CD14-positive monocyte (primary cell): ENCODE results near the gene RYR3. TPM values are rescaled to one million over a fixed set of nuclear protein-coding genes. Genes with fewer than 3 reads are reported as not detected.
A peak's percentile ranks its signal among the peaks of the same experiment; 100 is the strongest.

ENCODE experiments used
- DNase-seq, 3 donors: peaks; one replicate each; pipeline ENCODE4 v3.0.0-alpha.2; 2011 to 2022
- H2AFZ ChIP-seq: 2 replicates; pipeline ENCODE4 v1.6.0; 2012; ENCODE audit warnings: mild to moderate bottlenecking, low read depth, low read length, inconsistent platforms; ENCODE audit not compliant: insufficient read depth, poor library complexity, severe bottlenecking
- H3K27ac ChIP-seq, 2 donors: 1 replicate in 1 of 2; 2 replicates in 1 of 2; pipeline ENCODE4 v1.5.1; 2012 to 2013; ENCODE audit warnings: low read length in 2 of 2, control low read depth in 1 of 2, inconsistent platforms in 1 of 2, low read depth in 1 of 2, mild to moderate bottlenecking in 1 of 2
- H3K27me3 ChIP-seq, 2 donors: one replicate each; pipeline versions ENCODE4 v1.6.0 to v1.6.1; 2011 to 2013; ENCODE audit warnings: low read length in 2 of 2; ENCODE audit not compliant: control insufficient read depth in 2 of 2, insufficient read depth in 2 of 2
- H3K36me3 ChIP-seq, 2 donors: replicated peaks in 1 of 2; 1 replicate in 1 of 2; 2 replicates in 1 of 2; pipeline versions ENCODE4 v1.5.1 to v1.6.1; 2012 to 2013; ENCODE audit warnings: low read length in 2 of 2, control low read depth in 1 of 2, inconsistent platforms in 1 of 2, mild to moderate bottlenecking in 1 of 2; ENCODE audit not compliant: insufficient read depth in 2 of 2, control insufficient read depth in 1 of 2
- H3K4me1 ChIP-seq, 2 donors: 1 replicate in 1 of 2; 2 replicates in 1 of 2; pipeline versions ENCODE4 v1.5.1 to v1.6.1; 2012 to 2013; ENCODE audit warnings: low read length in 2 of 2, control low read depth in 1 of 2, inconsistent platforms in 1 of 2, mild to moderate bottlenecking in 1 of 2, moderate library complexity in 1 of 2; ENCODE audit not compliant: insufficient read depth in 2 of 2, control insufficient read depth in 1 of 2
- H3K4me2 ChIP-seq: replicated peaks from 2 replicates; pipeline ENCODE3; 2012; ENCODE audit warnings: low read length, moderate library complexity, mild to moderate bottlenecking; ENCODE audit not compliant: poor library complexity, severe bottlenecking; ENCODE audit errors: extremely low read depth
- H3K4me3 ChIP-seq, 3 experiments: fragments of 200-600 bp in 1 of 3; sonication (generic) in 1 of 3; replicated peaks in 1 of 3; 1 replicate in 2 of 3; 2 replicates in 1 of 3; pipeline ENCODE4 v1.5.1; 2011 to 2013; ENCODE audit warnings: low read length in 3 of 3, mild to moderate bottlenecking in 3 of 3, control low read depth in 2 of 3, low read depth in 2 of 3, inconsistent platforms in 1 of 3, moderate library complexity in 1 of 3
- H3K79me2 ChIP-seq: 2 replicates; pipeline ENCODE4 v1.6.0; 2012; ENCODE audit warnings: mild to moderate bottlenecking, control low read depth, inconsistent platforms, low read length, moderate library complexity; ENCODE audit not compliant: insufficient read depth
- H3K9ac ChIP-seq: 2 replicates; pipeline ENCODE4 v1.6.0; 2017; ENCODE audit warnings: low read length, mild to moderate bottlenecking; ENCODE audit not compliant: insufficient read depth, poor library complexity, severe bottlenecking
- H3K9me3 ChIP-seq, 2 donors: replicated peaks in 1 of 2; 1 replicate in 1 of 2; 2 replicates in 1 of 2; pipeline versions ENCODE4 v1.5.1 to v1.6.1; 2012 to 2013; ENCODE audit warnings: low read length in 2 of 2, control low read depth in 1 of 2; ENCODE audit not compliant: control insufficient read depth in 1 of 2, insufficient read depth in 1 of 2
- H4K20me1 ChIP-seq: 2 replicates; pipeline ENCODE4 v1.6.0; 2012; ENCODE audit warnings: mild to moderate bottlenecking, low read length, control low read depth, moderate library complexity; ENCODE audit not compliant: insufficient read depth
- H3K27ac Mint-ChIP-seq, 7 donors: one replicate each; pipeline ENCODE4 v1.8.0; 2020; ENCODE audit warnings: mild to moderate bottlenecking in 7 of 7, mixed read lengths in 7 of 7, moderate library complexity in 6 of 7, inconsistent platforms in 2 of 7
- H3K27me3 Mint-ChIP-seq, 3 donors: one replicate each; pipeline ENCODE4 v1.8.0; 2021 to 2022; ENCODE audit warnings: low read depth in 3 of 3, mild to moderate bottlenecking in 3 of 3, mixed read lengths in 3 of 3, moderate library complexity in 3 of 3, inconsistent platforms in 1 of 3
- H3K36me3 Mint-ChIP-seq, 2 donors: one replicate each; pipeline ENCODE4 v1.8.0; 2020; ENCODE audit warnings: mixed read lengths in 2 of 2, inconsistent platforms in 1 of 2, mild to moderate bottlenecking in 1 of 2
- H3K4me1 Mint-ChIP-seq: one replicate; pipeline ENCODE4 v1.8.0; 2020; ENCODE audit warnings: mild to moderate bottlenecking, mixed read lengths
- H3K4me3 Mint-ChIP-seq, 2 donors: one replicate each; pipeline ENCODE4 v1.8.0; 2020; ENCODE audit warnings: mild to moderate bottlenecking in 2 of 2, mixed read lengths in 2 of 2, moderate library complexity in 1 of 2
- H3K9me3 Mint-ChIP-seq, 7 donors: one replicate each; pipeline ENCODE4 v1.8.0; 2020 to 2022; ENCODE audit warnings: mixed read lengths in 7 of 7, mild to moderate bottlenecking in 6 of 7, moderate library complexity in 6 of 7, inconsistent platforms in 2 of 7
- WGBS: methylation state at CpG from one replicate; pipeline ENCODE4 v1.1.5; 2013; ENCODE audit warnings: missing lambda C conversion rate; ENCODE audit not compliant: insufficient coverage; 5-methylcytosine and 5-hydroxymethylcytosine counted together
- intact Hi-C, 2 donors: fragments of 100-400 bp; cut with micrococcal nuclease; formaldehyde crosslinking; loops; one replicate each; pipeline versions ENCODE4 v1.15.0 to v1.15.1; 2023
- polyA plus RNA-seq, 3 donors: library from polyadenylated mRNA; depleted of rRNA in 1 of 3; unstranded in 2 of 3; stranded (reverse) in 1 of 3; fragments of 300-500 nt in 2 of 3; fragments of >200 nt in 1 of 3; fragmentation: Illumina TruSeq in 2 of 3; gene quantifications; 1 replicate in 2 of 3; 2 replicates in 1 of 3; pipeline ENCODE4 v1.2.3, GENCODE V29; 2012 to 2021
- TF ChIP-seq, protein P1 (sequence below): fragments of 200-600 bp; IDR thresholded peaks from one replicate; pipeline ENCODE4 v1.8.0; 2022; ENCODE audit warnings: antibody characterized with exemption, mild to moderate bottlenecking

Gene RYR3
- polyA plus RNA-seq, 3 donors = not detected

DNA sequence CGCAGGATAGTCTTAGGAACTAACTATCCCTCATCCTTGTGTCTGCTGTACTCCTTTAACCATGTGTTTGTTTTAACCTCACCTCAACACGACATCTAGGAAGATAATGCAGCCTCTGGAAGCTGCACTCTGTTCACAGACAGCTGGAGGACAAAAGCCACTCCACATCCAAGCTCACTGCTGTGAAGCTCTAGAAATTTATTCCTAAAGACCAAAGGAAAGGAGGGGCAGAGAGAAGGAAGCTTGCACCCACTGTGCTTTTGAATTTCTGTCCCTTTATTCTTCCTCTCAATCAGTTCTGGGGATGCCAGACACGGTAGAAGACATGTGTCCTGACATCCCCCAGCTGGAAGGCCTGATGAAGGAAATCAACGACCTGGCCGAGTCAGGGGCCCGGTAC, 474.6 kb downstream of the RYR3 start:
- H4K20me1 ChIP-seq = no peaks in the 10 kb centered on the region
- Mint-ChIP-seq H3K27ac (no peak overlapping the region), H3K4me1 (peaks cover 9% of the 10 kb centered on the region), H3K36me3 (no peaks in the 10 kb centered on the region), H3K4me3 (no peak overlapping the region), H3K27me3 (peaks cover 0 to 2% (median 2%) of the 10 kb centered on the region in 3 donors), H3K9me3 (no peaks in the 10 kb centered on the region)
- DNase-seq = no peak
- H3K9ac ChIP-seq = no peak overlapping the region
- no peaks in the 10 kb centered on the region for H3K9me3 ChIP-seq
- H3K79me2 ChIP-seq = no peaks in the 10 kb centered on the region
- no peaks in the 10 kb centered on the region for H3K27me3 ChIP-seq
- WGBS = 100% methylated on average over 6 of the region's 6 CpGs
- TF ChIP-seq, protein P1, sequence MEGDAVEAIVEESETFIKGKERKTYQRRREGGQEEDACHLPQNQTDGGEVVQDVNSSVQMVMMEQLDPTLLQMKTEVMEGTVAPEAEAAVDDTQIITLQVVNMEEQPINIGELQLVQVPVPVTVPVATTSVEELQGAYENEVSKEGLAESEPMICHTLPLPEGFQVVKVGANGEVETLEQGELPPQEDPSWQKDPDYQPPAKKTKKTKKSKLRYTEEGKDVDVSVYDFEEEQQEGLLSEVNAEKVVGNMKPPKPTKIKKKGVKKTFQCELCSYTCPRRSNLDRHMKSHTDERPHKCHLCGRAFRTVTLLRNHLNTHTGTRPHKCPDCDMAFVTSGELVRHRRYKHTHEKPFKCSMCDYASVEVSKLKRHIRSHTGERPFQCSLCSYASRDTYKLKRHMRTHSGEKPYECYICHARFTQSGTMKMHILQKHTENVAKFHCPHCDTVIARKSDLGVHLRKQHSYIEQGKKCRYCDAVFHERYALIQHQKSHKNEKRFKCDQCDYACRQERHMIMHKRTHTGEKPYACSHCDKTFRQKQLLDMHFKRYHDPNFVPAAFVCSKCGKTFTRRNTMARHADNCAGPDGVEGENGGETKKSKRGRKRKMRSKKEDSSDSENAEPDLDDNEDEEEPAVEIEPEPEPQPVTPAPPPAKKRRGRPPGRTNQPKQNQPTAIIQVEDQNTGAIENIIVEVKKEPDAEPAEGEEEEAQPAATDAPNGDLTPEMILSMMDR = no peak
- no peak overlapping the region for H3K27ac ChIP-seq
- H3K4me3 ChIP-seq = no peak overlapping the region
- H2AFZ ChIP-seq = no peak overlapping the region
- H3K36me3 ChIP-seq = no peaks in the 10 kb centered on the region
- no peak overlapping the region for H3K4me2 ChIP-seq
- intact Hi-C loops = no loop called here
- H3K4me1 ChIP-seq = peaks cover under 1 to 1% of the 10 kb centered on the region in 2 donors

DNA sequence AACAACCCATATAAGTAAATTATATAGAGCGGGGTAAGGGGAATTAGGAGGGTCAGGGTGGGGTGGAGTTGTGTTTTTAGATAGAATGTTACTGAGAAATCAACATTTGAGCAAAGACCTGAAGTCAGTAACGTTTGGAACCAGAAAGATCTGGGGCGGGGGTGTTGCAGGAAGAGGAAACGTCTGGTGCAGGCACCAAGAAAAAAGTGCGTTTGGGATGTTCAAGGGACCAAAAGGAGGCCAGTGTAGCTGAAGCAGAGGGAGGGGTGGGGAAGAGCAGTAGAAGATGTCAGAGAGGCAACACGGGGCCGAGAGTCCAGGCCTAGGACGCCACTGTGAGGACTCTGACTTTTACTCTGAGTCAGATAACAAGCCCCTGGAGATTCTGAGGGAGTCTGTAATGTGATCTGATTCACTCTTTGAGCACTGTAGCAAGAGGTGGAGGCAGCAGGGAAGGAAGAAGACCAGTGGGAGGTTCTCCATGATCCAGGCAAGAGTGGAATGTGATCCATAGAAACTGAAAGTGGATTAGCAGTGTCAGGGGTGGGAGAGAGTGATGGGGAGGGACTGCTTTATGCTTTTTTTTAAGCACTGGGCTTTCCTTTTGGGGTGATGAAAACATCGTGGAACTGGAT, 478.3 kb downstream of the RYR3 start:
- no peaks in the 10 kb centered on the region for H3K36me3 Mint-ChIP-seq
- no peaks in the 10 kb centered on the region for H3K79me2 ChIP-seq
- H3K4me2 ChIP-seq = no peak overlapping the region
- TF ChIP-seq, protein P1 = no peak
- H3K36me3 ChIP-seq = no peaks in the 10 kb centered on the region
- no peaks in the 10 kb centered on the region for H4K20me1 ChIP-seq
- DNase-seq = no peak
- no peak overlapping the region for H3K27ac ChIP-seq
- H3K9me3 ChIP-seq = no peaks in the 10 kb centered on the region
- H3K27me3 Mint-ChIP-seq = peaks cover 0 to 2% (median 0%) of the 10 kb centered on the region in 3 donors
- H3K9me3 Mint-ChIP-seq = no peaks in the 10 kb centered on the region
- intact Hi-C loops = no loop called here
- H3K4me3 Mint-ChIP-seq = no peak overlapping the region
- no peak overlapping the region for H2AFZ ChIP-seq
- H3K4me3 ChIP-seq = no peak overlapping the region
- no peaks in the 10 kb centered on the region for H3K4me1 ChIP-seq
- H3K27me3 ChIP-seq = no peaks in the 10 kb centered on the region
- H3K4me1 Mint-ChIP-seq = peaks cover 7% of the 10 kb centered on the region
- peak overlapping the region in 1 of 7 donors; percentile 5 for H3K27ac Mint-ChIP-seq
- no peak overlapping the region for H3K9ac ChIP-seq
- WGBS = 0% methylated on average over 7 of the region's 9 CpGs
